ENCODE measurements around the gene ZNF670.
A peak's percentile ranks its signal among the peaks of the same experiment; 100 is the strongest.
"Not testable (repeated sequence)": the region's sequence is repeated elsewhere in the genome, so short reads cannot be mapped to it uniquely, and the experiment has no call there.

The ZNF670 gene

DNA sequence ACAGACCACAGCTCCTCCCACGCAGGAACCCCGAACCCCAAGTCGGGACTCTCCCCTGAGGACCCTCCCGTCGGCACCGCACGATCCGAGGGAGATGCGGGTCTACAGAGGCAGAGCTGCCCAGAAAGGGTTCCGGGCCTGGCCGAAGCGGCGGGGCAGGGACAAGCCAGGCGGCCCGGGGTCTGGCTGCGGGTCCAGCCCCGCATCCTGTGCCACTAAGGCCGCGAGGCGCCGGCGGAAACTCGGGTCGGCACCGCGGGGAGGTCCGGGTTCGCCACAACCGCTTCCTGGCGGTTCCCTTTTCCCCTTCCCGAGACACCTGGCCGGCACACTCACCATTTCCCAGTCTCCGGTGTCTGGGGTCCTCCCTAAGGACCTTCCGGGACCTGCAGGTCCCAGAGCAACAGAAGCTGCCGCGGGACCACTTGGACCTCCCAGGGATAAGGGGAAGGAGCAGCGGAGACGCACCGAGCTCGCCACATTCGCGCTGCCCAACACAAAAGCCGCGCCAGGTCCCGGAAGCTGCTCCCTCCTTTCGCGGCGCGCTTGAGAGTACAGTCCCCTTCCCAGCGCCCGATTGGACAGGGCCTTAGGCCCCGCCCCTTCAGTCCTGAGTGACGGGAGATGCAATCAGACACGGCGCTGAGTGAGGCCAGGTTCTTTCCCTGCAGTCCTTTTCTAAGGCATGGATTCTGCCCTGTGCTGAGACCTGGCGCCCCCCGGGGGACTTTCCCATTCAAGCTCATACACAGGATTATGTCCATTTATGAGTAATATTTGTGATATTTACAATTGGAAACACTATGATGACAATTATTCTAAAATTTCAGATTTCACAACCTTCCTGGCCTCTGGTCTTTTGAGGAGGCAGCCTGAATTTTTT lies at the start of gene ZNF670:
Gene ZNF670, minus strand, starts transcription at position 554 of the 883 bp plus-strand sequence. Its CDS starts 215 bp downstream, at position 339.
- TF ChIP-seq PKNOX1 (IDR thresholded peaks at IDR 0.05) (peak; percentile 97), FOXA1 (IDR thresholded peaks at IDR 0.05) (no peak), ZNF384 (IDR thresholded peaks at IDR 0.05) (peak; percentile 80), L3MBTL2 (conservative IDR thresholded peaks at IDR 0.05) (no peak), ELF4 (IDR thresholded peaks at IDR 0.05) (peak; percentile 59), LEF1 (IDR thresholded peaks at IDR 0.05; ENCODE audit: borderline replicate concordance) (no peak), SUZ12 (IDR thresholded peaks at IDR 0.05) (no peak)
- CTCF ChIA-PET: interaction anchor here (0.6 kb wide), 1 partner anchor 246 kb away, joined by 5 read pairs; no protein-coding TSS in a partner anchor
- POLR2A ChIA-PET: interaction anchor here (1.6 kb wide), 1 partner anchor 25 kb away, joined by 3 read pairs; no protein-coding TSS in a partner anchor
- DNase-seq (ENCODE audit: extremely low spot score): peak; percentile 89

GRCh38 chr1:247127519-247128282 lies 49.1 kb upstream of the ZNF670 start:
- DNase-seq (ENCODE audit: extremely low spot score); POLR2A ChIA-PET; CTCF ChIA-PET: not testable (repeated sequence)

- DNase-seq (ENCODE audit: extremely low spot score); CTCF ChIA-PET; POLR2A ChIA-PET: not testable (repeated sequence)
Measured at GRCh38 chr1:247126601-247127000, 48.0 kb upstream of the ZNF670 start.

DNA sequence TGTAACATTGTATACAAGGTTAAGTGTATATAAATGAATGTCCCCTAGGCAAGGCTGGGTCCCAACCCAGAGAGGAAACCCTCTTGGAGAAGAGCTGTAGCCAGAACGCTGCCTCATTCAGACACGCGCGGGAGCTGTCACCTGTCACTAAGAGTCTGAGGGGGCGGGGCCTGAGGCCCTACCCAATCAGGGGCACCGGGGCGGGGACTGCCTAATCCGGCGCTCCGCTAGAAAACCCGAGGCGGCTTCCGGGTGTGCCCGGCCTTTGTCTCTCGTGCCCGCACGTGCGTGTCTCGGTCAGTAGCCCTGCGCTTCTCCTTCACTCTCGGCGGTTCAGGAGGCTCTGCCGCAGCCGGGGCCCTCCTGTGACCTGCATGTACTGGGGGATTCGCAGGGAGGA lies 47.6 kb upstream of the ZNF670 start:
- DNase-seq (ENCODE audit: extremely low spot score); CTCF ChIA-PET; POLR2A ChIA-PET: not testable (repeated sequence)

GRCh38 chr1:247121382-247121781 lies 42.8 kb upstream of the ZNF670 start:
- POLR2A ChIA-PET: no interaction called here
- CTCF ChIA-PET: no interaction called here
- TF ChIP-seq L3MBTL2 (conservative IDR thresholded peaks at IDR 0.05) (no peak), TARDBP (IDR thresholded peaks at IDR 0.05) (no peak), ARNT (IDR thresholded peaks at IDR 0.05) (no peak), FOXA1 (IDR thresholded peaks at IDR 0.05) (no peak), PKNOX1 (IDR thresholded peaks at IDR 0.05) (no peak), LEF1 (IDR thresholded peaks at IDR 0.05; ENCODE audit: borderline replicate concordance) (no peak), FOXK2 (IDR thresholded peaks at IDR 0.05) (no peak), SUZ12 (IDR thresholded peaks at IDR 0.05) (no peak), ZNF384 (IDR thresholded peaks at IDR 0.05) (no peak), FOXM1 (IDR thresholded peaks at IDR 0.05; ENCODE audit: borderline replicate concordance) (no peak), CTBP1 (IDR thresholded peaks at IDR 0.05; ENCODE audit: borderline replicate concordance) (no peak), SP1 (IDR thresholded peaks at IDR 0.05) (no peak), BHLHE40 (IDR thresholded peaks at IDR 0.05; ENCODE audit: borderline replicate concordance) (no peak)
- DNase-seq (ENCODE audit: extremely low spot score): no peak

GRCh38 chr1:247120408-247120668 lies 41.7 kb upstream of the ZNF670 start:
- CTCF ChIA-PET; POLR2A ChIA-PET; DNase-seq (ENCODE audit: extremely low spot score): not testable (repeated sequence)

DNA sequence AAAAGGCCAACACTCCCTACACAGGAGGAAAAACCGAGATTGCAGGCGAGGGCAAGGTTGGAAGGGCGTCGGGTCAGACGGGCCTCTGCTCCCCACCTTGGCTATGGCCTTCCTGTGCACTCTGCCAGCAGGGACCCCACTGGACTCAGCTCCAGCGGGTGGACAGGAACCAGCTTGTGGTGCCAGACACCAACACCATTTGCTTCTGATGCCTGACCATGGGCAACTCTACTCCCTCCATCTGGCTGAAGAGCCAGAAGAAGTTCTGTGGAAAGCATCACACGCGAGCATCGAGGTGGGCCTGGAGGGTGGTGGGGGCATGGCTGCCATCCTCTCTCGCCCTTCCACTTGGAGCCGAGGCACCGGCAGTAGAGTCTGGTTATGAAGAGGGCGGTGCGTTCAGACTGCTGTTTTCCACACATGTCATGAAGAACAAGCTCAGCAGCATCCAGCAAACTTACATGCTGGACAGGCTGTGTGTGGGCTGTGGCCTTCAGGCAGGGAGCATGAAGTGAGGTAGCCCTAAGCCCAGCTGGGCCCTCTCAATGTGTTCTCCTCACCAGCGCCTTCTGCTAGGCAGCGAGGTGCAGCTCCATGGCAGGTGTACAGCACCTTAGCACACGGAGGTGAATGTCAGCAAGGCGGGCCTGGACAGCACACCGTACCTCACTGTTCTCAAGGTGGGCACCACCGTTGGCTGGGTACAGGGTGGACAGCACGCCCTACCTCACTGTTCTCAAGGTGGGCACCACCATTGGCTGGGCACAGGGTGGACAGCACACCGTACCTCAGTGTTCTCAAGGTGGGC lies 41.2 kb upstream of the ZNF670 start:
- POLR2A ChIA-PET: no interaction called here
- DNase-seq (ENCODE audit: extremely low spot score): no peak
- CTCF ChIA-PET: no interaction called here
- TF ChIP-seq FOXK2 (IDR thresholded peaks at IDR 0.05) (no peak), FOXA1 (IDR thresholded peaks at IDR 0.05) (no peak), CTBP1 (IDR thresholded peaks at IDR 0.05; ENCODE audit: borderline replicate concordance) (no peak), L3MBTL2 (conservative IDR thresholded peaks at IDR 0.05) (no peak), HDGF (IDR thresholded peaks at IDR 0.05; ENCODE audit: borderline replicate concordance) (no peak), BHLHE40 (IDR thresholded peaks at IDR 0.05; ENCODE audit: borderline replicate concordance) (no peak), FOXM1 (IDR thresholded peaks at IDR 0.05; ENCODE audit: borderline replicate concordance) (no peak), ZNF384 (IDR thresholded peaks at IDR 0.05) (no peak), SUZ12 (IDR thresholded peaks at IDR 0.05) (no peak), SP1 (IDR thresholded peaks at IDR 0.05) (no peak), LEF1 (IDR thresholded peaks at IDR 0.05; ENCODE audit: borderline replicate concordance) (no peak), PKNOX1 (IDR thresholded peaks at IDR 0.05) (no peak), NFRKB (IDR thresholded peaks at IDR 0.05) (no peak), ELF4 (IDR thresholded peaks at IDR 0.05) (no peak), TARDBP (IDR thresholded peaks at IDR 0.05) (no peak), ARNT (IDR thresholded peaks at IDR 0.05) (no peak)
